OCI-LY3 (cell line): ENCODE data around the gene NVL.

ENCODE experiments used
- H2AFZ ChIP-seq: fragments of 200-600, 300-600 bp; shearing (Covaris generic); 2 replicates; pipeline ENCODE4 v1.6.0; 2014; ENCODE audit warnings: antibody characterized with exemption, low read depth, low read length
- H3K27ac ChIP-seq: fragments of 200-600, 300-600 bp; sonication (generic); 2 replicates; pipeline ENCODE4 v1.5.1; 2014; ENCODE audit warnings: mild to moderate bottlenecking, low read length, moderate library complexity, mixed read lengths
- H3K27me3 ChIP-seq: fragments of 200-600, 300-600 bp; sonication (generic); 2 replicates; pipeline ENCODE4 v1.6.1; 2014; ENCODE audit warnings: low read depth, low read length, mixed read lengths
- H3K36me3 ChIP-seq: fragments of 200-600, 300-600 bp; sonication (generic); replicated peaks from 2 replicates; pipeline ENCODE3; 2014; ENCODE audit warnings: low read depth, low read length, mixed read lengths
- H3K4me1 ChIP-seq: fragments of 300-600, 200-600 bp; sonication (generic); 2 replicates; pipeline ENCODE4 v1.6.1; 2014; ENCODE audit warnings: low read length, mixed read lengths
- H3K4me2 ChIP-seq: fragments of 200-600, 300-600 bp; sonication (generic); 2 replicates; pipeline ENCODE4 v1.6.1; 2014; ENCODE audit warnings: low read length, mixed read lengths
- H3K4me3 ChIP-seq: fragments of 300-600, 200-600 bp; sonication (generic); 2 replicates; pipeline ENCODE4 v1.5.1; 2014; ENCODE audit warnings: antibody characterized with exemption, mild to moderate bottlenecking, low read length, moderate library complexity
- H3K79me2 ChIP-seq: fragments of 300-600, 200-600 bp; shearing (Covaris generic); 2 replicates; pipeline ENCODE4 v1.6.1; 2014; ENCODE audit warnings: mild to moderate bottlenecking, low read length, mixed read lengths
- H3K9ac ChIP-seq: fragments of 300-600, 200-600 bp; shearing (Covaris generic); 2 replicates; pipeline ENCODE4 v1.6.0; 2014; ENCODE audit warnings: mild to moderate bottlenecking, low read length, moderate library complexity
- H3K9me3 ChIP-seq: fragments of 200-600, 300-600 bp; shearing (Covaris generic); 2 replicates; pipeline ENCODE4 v1.6.1; 2014; ENCODE audit warnings: low read length, mixed read lengths; ENCODE audit not compliant: insufficient read depth
- H4K20me1 ChIP-seq: fragments of 200-600, 300-600 bp; sonication (generic); 2 replicates; pipeline ENCODE4 v1.6.1; 2016; ENCODE audit warnings: low read length, mixed read lengths; ENCODE audit not compliant: insufficient read depth
- CTCF ChIP-seq: fragments of 200-600, 300-600 bp; sonication (generic); IDR thresholded peaks from 2 replicates; pipeline ENCODE4 v1.5.1; 2014; ENCODE audit warnings: antibody characterized with exemption, low read length, low read depth
- EZH2phosphoT487 ChIP-seq: fragments of 200-600 bp; shearing (Covaris generic); IDR thresholded peaks from 2 replicates; pipeline ENCODE4 v1.6.1; 2018; ENCODE audit warnings: antibody characterized with exemption, mixed run types, low read depth

The NVL gene

GRCh38 chr1:224203243-224204016, 126.5 kb downstream of the NVL start:
- H3K36me3 ChIP-seq = no peaks in the 10 kb centered on the region
- H3K9ac ChIP-seq = peak overlapping the region; percentile 40
- H2AFZ ChIP-seq = no peak overlapping the region
- H3K4me1 ChIP-seq = peaks cover 47% of the 10 kb centered on the region
- H3K79me2 ChIP-seq = no peaks in the 10 kb centered on the region
- no peaks in the 10 kb centered on the region for H3K9me3 ChIP-seq
- H3K4me2 ChIP-seq = peak overlapping the region; percentile 85
- H4K20me1 ChIP-seq = no peaks in the 10 kb centered on the region
- no peaks in the 10 kb centered on the region for H3K27me3 ChIP-seq
- H3K27ac ChIP-seq = peak overlapping the region; percentile 49
- H3K4me3 ChIP-seq = peak overlapping the region; percentile 62
- TF ChIP-seq CTCF (no peak), EZH2phosphoT487 (no peak)

- H3K27ac ChIP-seq = no peak overlapping the region
- TF ChIP-seq CTCF (no peak), EZH2phosphoT487 (no peak)
- H3K9me3 ChIP-seq = no peaks in the 10 kb centered on the region
- no peaks in the 10 kb centered on the region for H3K79me2 ChIP-seq
- H2AFZ ChIP-seq = no peak overlapping the region
- no peaks in the 10 kb centered on the region for H3K36me3 ChIP-seq
- no peaks in the 10 kb centered on the region for H4K20me1 ChIP-seq
- H3K4me1 ChIP-seq = peaks cover 46% of the 10 kb centered on the region
- no peak overlapping the region for H3K4me2 ChIP-seq
- H3K27me3 ChIP-seq = no peaks in the 10 kb centered on the region
- H3K9ac ChIP-seq = no peak overlapping the region
- no peak overlapping the region for H3K4me3 ChIP-seq
Measured at GRCh38 chr1:224201853-224202252, 128.1 kb downstream of the NVL start.

DNA sequence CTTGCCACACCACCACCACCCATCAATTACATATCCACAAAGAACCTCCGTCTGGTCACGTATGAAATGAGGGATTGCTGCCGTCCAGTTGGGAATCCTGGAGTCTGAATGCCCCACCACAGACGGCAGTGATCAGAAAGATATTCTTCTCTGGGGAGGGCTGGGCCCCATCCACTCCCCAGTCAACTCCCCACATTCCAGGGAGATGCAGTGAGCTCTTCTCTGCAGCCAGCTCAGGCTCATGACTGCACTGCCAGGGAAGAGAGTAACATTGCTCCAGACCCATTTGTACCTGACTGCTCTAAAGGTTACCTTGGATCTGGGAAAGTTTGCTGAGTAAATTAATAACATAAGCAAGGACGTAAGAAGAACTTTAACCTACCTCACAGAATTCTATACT, 128.6 kb downstream of the NVL start:
- Histone ChIP-seq H3K4me2 (no peak overlapping the region), H3K9me3 (no peaks in the 10 kb centered on the region), H4K20me1 (no peaks in the 10 kb centered on the region), H2AFZ (no peak overlapping the region), H3K79me2 (no peaks in the 10 kb centered on the region), H3K27me3 (no peaks in the 10 kb centered on the region), H3K36me3 (no peaks in the 10 kb centered on the region), H3K4me3 (no peak overlapping the region), H3K27ac (no peak overlapping the region), H3K9ac (no peak overlapping the region), H3K4me1 (peaks cover 47% of the 10 kb centered on the region)
- TF ChIP-seq CTCF = no peak
- TF ChIP-seq EZH2phosphoT487 = no peak

GRCh38 chr1:224199679-224200078, 130.3 kb downstream of the NVL start:
- TF ChIP-seq EZH2phosphoT487 (no peak), CTCF (no peak)
- no peak overlapping the region for H3K27ac ChIP-seq
- no peak overlapping the region for H3K4me3 ChIP-seq
- no peaks in the 10 kb centered on the region for H3K27me3 ChIP-seq
- H3K4me1 ChIP-seq = peaks cover 43% of the 10 kb centered on the region
- H3K36me3 ChIP-seq = peaks cover 4% of the 10 kb centered on the region
- no peaks in the 10 kb centered on the region for H3K79me2 ChIP-seq
- no peak overlapping the region for H3K9ac ChIP-seq
- no peak overlapping the region for H2AFZ ChIP-seq
- H3K4me2 ChIP-seq = no peak overlapping the region
- no peaks in the 10 kb centered on the region for H3K9me3 ChIP-seq
- H4K20me1 ChIP-seq = no peaks in the 10 kb centered on the region
